Dermis blood vessel endothelial cell (primary cell): Measurements from ENCODE around the gene PRSS8. TPM values are rescaled to one million over a fixed set of nuclear protein-coding genes. Genes with fewer than 3 reads are reported as not detected.

Experiments used
- total RNA-seq: library from RNA; depleted of rRNA; stranded (reverse); fragments of >200 nt; gene quantifications from 2 replicates; pipeline ENCODE4 v1.2.3, GENCODE V29; 2014

The PRSS8 gene
- total RNA-seq, 1 donor from 2014 or later, result not detected

Other genes starting within 250 kb of the PRSS8 start
- 40.0 and 58.0 TPM in 2 replicates for gene BCL7C, start 241.7 kb downstream of the PRSS8 start, total RNA-seq
- gene CTF1, start 239.1 kb downstream of the PRSS8 start, total RNA-seq, result 0.17 and 0.70 TPM in 2 replicates
- 21.8 and 26.7 TPM in 2 replicates for gene FBXL19, start 212.2 kb downstream of the PRSS8 start, total RNA-seq
- gene ORAI3, start 186.7 kb downstream of the PRSS8 start, total RNA-seq, result 40.2 and 42.4 TPM in 2 replicates
- gene SETD1A, start 178.0 kb downstream of the PRSS8 start, total RNA-seq, result 2.6 and 5.3 TPM in 2 replicates
- gene HSD3B7, start 150.5 kb downstream of the PRSS8 start, total RNA-seq, result 21.0 and 26.4 TPM in 2 replicates
- 0.51 and 0.70 TPM in 2 replicates for gene STX1B, start 125.1 kb downstream of the PRSS8 start, total RNA-seq
- gene STX4, start 102.2 kb downstream of the PRSS8 start, total RNA-seq, result 22.9 and 26.2 TPM in 2 replicates
- gene ZNF668, start 61.5 kb downstream of the PRSS8 start, total RNA-seq, result 7.3 and 9.0 TPM in 2 replicates
- gene ZNF646, start 61.3 kb downstream of the PRSS8 start, total RNA-seq, result 16.0 and 17.4 TPM in 2 replicates
- 0.88 and 2.0 TPM in 2 replicates for gene PRSS53, start 46.8 kb downstream of the PRSS8 start, total RNA-seq
- 67.6 and 109 TPM in 2 replicates for gene VKORC1, start 40.9 kb downstream of the PRSS8 start, total RNA-seq
- gene BCKDK, start 27.3 kb downstream of the PRSS8 start, total RNA-seq, result 18.4 and 36.2 TPM in 2 replicates
- 38.3 and 45.6 TPM in 2 replicates for gene KAT8, start 18.1 kb downstream of the PRSS8 start, total RNA-seq
- gene PRSS36, start 14.3 kb upstream of the PRSS8 start, total RNA-seq, result 0.51 TPM in 1 of 2 replicates, not detected in the other
- 68.2 and 71.3 TPM in 2 replicates for gene FUS, start 44.4 kb upstream of the PRSS8 start, total RNA-seq
- gene PYCARD, start 67.0 kb upstream of the PRSS8 start, total RNA-seq, result 74.5 and 101 TPM in 2 replicates
- gene TRIM72, start 78.4 kb upstream of the PRSS8 start, total RNA-seq, result not detected in 2 replicates
- not detected in 2 replicates for gene PYDC1, start 81.4 kb upstream of the PRSS8 start, total RNA-seq
- 0.34 TPM in 1 of 2 replicates, not detected in the other for gene ITGAM, start 124.2 kb upstream of the PRSS8 start, total RNA-seq
- gene ITGAX, start 219.4 kb upstream of the PRSS8 start, total RNA-seq, result 0.14 and 0.34 TPM in 2 replicates